Fibroblast of peridontal ligament (primary cell): ENCODE data around the gene TPP2.

Experiments
- DNase-seq: peaks from one replicate; pipeline ENCODE4 v3.0.0-alpha.2; 2010; ENCODE audit errors: extremely low read depth

TPP2 gene

GRCh38 chr13:102724923-102725322 lies 128.1 kb downstream of the TPP2 start:
- DNase-seq: peak; percentile 80

- no peak for DNase-seq
Measured at GRCh38 chr13:102726430-102726829, 129.6 kb downstream of the TPP2 start.
